Activated CD8-positive, alpha-beta T cell treated with anti-CD3 and anti-CD28 coated beads for 36 hours (primary cell): ENCODE data around the gene C19orf12. TPM values are rescaled to one million over a fixed set of nuclear protein-coding genes. Genes with fewer than 3 reads are reported as not detected.

ENCODE experiments used
- ATAC-seq: fragments of 200-7000 bp; cut with Tn5 transposase; one replicate; pipeline ENCODE4 v1.10.0; 2021; ENCODE audit warnings: mild to moderate bottlenecking, moderate library complexity
- CTCF ChIA-PET: fragments of 350-600 bp; sonication (Branson Sonifier 250); formaldehyde crosslinking; loops from one replicate; lab custom pipeline; 2021; ENCODE audit warnings: antibody characterized with exemption; lab: Charles Lee
- POLR2A ChIA-PET: fragments of 350-600 bp; sonication (Branson Sonifier 250); formaldehyde crosslinking; loops from one replicate; lab custom pipeline; 2021; ENCODE audit warnings: antibody characterized with exemption; lab: Charles Lee
- DNase-seq: peaks from one replicate; pipeline ENCODE4 v3.0.0-alpha.2; 2020
- H3K27ac Mint-ChIP-seq: one replicate; pipeline ENCODE4 v1.8.0; 2021; ENCODE audit warnings: mild to moderate bottlenecking, mixed read lengths
- H3K27me3 Mint-ChIP-seq: one replicate; pipeline ENCODE4 v1.8.0; 2021; ENCODE audit warnings: mixed read lengths
- H3K36me3 Mint-ChIP-seq: one replicate; pipeline ENCODE4 v1.8.0; 2021; ENCODE audit warnings: low read depth, mixed read lengths
- H3K4me1 Mint-ChIP-seq: one replicate; pipeline ENCODE4 v1.8.0; 2021; ENCODE audit warnings: low read depth, mixed read lengths
- H3K4me3 Mint-ChIP-seq: one replicate; pipeline ENCODE4 v1.8.0; 2021; ENCODE audit warnings: mild to moderate bottlenecking, moderate library complexity, mixed read lengths
- H3K9me3 Mint-ChIP-seq: one replicate; pipeline ENCODE4 v1.8.0; 2021; ENCODE audit warnings: mixed read lengths
- CTCF ChIP-seq: fragments of 200-600 bp; IDR thresholded peaks from one replicate; pipeline ENCODE4 v1.8.0; 2022; ENCODE audit warnings: antibody characterized with exemption, mild to moderate bottlenecking
- intact Hi-C: fragments of 100-400 bp; cut with micrococcal nuclease; formaldehyde crosslinking; loops from one replicate; pipeline ENCODE4 v1.10.0; 2022
- total RNA-seq, 2 experiments: library from RNA; stranded (reverse); gene quantifications; one replicate each; pipeline ENCODE4 v1.2.3, GENCODE V29; 2021

Gene C19orf12
- total RNA-seq, 2 experiments from 2014 or later: 33.3 to 36.6 TPM

DNA sequence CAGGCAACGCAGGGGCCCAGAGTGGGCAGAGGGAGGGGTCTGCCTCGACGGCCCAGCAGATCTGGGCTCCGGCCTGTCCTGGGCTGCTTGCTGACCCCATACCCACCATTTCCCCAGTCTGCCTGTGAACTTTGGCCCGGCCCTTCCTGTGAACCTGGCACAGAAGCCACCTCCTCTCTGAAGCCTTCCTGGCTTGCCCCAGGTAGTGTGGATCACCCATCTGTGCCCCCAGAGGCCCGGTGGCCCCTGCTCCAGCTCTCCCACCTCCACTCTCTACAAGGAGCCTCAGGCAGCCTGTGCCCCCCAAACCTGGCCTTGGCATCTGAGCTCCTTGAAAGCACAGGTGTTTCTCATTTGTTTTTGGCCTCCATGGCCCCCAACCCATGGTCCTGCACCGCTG is 34.1 kb downstream of the C19orf12 start:
- ATAC-seq (peak; percentile 13), DNase-seq (no peak)
- TF ChIP-seq CTCF: no peak
- Mint-ChIP-seq H3K27me3 (no peaks in the 10 kb centered on the region), H3K9me3 (no peaks in the 10 kb centered on the region), H3K27ac (peak overlapping the region; percentile 83), H3K36me3 (peaks cover 7% of the 10 kb centered on the region), H3K4me1 (peaks cover 67% of the 10 kb centered on the region), H3K4me3 (peak overlapping the region; percentile 52)
- intact Hi-C loops: no loop called here
- CTCF ChIA-PET: interaction anchor here (0.7 to 4.0 kb wide), 8 partner anchors 9 to 71 kb away, joined by 3 to 18 read pairs (median 10); no protein-coding TSS in a partner anchor
- POLR2A ChIA-PET: interaction anchor here (0.6 to 8.7 kb wide), 8 partner anchors 9 to 192 kb away, joined by 3 to 59 read pairs (median 4); partner anchors contain the start of genes PLEKHF1 and POP4

DNA sequence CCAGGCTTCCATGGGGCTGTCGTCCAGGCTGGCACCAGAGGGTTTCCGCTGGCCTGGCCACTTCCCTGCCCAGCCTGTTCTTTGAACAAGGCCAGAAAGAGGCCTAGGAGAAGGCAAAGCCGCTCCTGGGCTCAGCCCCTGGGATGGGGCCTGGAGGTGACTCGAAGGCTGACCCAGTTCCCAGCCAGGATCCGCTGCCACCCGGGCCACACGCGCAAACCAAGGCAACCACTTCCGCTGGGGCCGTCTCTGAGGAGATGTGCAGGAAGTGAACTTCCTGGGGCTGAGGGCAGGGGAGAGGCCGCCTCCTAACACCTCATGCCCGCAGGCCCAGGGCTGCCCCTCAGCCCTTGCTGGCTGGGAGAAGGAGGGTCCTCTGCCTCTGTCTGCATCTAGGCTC is 34.6 kb downstream of the C19orf12 start:
- peak overlapping the region; percentile 52 for H3K4me3 Mint-ChIP-seq
- H3K9me3 Mint-ChIP-seq: no peaks in the 10 kb centered on the region
- ChIA-PET CTCF (interaction anchor here (0.7 to 5.2 kb wide), 12 partner anchors 9 to 70 kb away, joined by 3 to 30 read pairs (median 12); partner anchors contain the start of gene PLEKHF1), POLR2A (interaction anchor here (0.6 to 8.7 kb wide), 7 partner anchors 8 to 192 kb away, joined by 3 to 59 read pairs (median 3); partner anchors contain the start of genes PLEKHF1 and POP4)
- H3K27me3 Mint-ChIP-seq: no peaks in the 10 kb centered on the region
- intact Hi-C loops: no loop called here
- DNase-seq (peak; percentile 92), ATAC-seq (peak; percentile 90)
- peaks cover 72% of the 10 kb centered on the region for H3K4me1 Mint-ChIP-seq
- H3K36me3 Mint-ChIP-seq: peaks cover 11% of the 10 kb centered on the region
- TF ChIP-seq CTCF: no peak
- H3K27ac Mint-ChIP-seq: peak overlapping the region; percentile 83

DNA sequence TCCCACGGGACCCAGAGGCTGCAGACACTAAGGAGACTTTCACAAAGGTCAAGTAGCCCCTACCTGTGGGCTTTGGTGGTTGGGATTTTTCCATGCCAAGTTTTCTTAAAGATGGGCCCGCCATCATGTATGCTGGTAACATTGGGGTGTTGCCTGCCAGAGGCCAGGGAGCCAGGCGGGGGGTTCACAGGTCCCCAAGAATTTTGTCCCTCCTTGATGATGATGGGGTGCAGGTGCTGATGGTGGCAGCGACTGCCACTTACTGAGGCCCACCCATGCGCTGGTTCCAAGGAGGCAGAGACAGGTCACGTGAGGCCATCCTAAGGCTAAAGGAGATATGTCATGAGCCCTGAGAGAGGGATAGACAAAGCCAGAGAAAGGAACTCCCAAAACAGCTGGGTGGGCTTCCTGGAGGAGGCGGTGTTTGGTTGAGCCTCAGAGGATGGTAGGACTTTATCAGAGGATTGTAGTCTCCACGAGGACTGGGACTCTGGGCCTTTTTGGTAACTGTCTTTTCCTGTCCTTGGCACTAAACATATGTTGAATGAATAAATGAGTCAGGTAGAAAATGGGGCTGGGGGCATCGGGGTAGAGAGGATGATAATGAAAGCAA is 35.4 kb downstream of the C19orf12 start:
- DNase-seq (no peak), ATAC-seq (no peak)
- H3K36me3 Mint-ChIP-seq: peaks cover 15% of the 10 kb centered on the region
- ChIA-PET POLR2A (interaction anchor here (1.1 to 8.7 kb wide), 3 partner anchors 8 to 73 kb away, joined by 3 to 59 read pairs (median 3); partner anchors contain the start of genes PLEKHF1 and POP4), CTCF (interaction anchor here (1.4 to 5.2 kb wide), 8 partner anchors 8 to 69 kb away, joined by 3 to 30 read pairs (median 14); partner anchors contain the start of gene PLEKHF1)
- H3K4me1 Mint-ChIP-seq: peaks cover 77% of the 10 kb centered on the region
- H3K27me3 Mint-ChIP-seq: no peaks in the 10 kb centered on the region
- H3K4me3 Mint-ChIP-seq: peak overlapping the region; percentile 27
- no peaks in the 10 kb centered on the region for H3K9me3 Mint-ChIP-seq
- intact Hi-C loops: no loop called here
- TF ChIP-seq CTCF: no peak
- peak overlapping the region; percentile 83 for H3K27ac Mint-ChIP-seq

- Mint-ChIP-seq H3K4me1 (peaks cover 81% of the 10 kb centered on the region), H3K27ac (no peak overlapping the region), H3K36me3 (peaks cover 21% of the 10 kb centered on the region), H3K27me3 (no peaks in the 10 kb centered on the region), H3K9me3 (no peaks in the 10 kb centered on the region), H3K4me3 (no peak overlapping the region)
- ATAC-seq (no peak), DNase-seq (no peak)
- POLR2A ChIA-PET: interaction anchor here (0.9 to 8.7 kb wide), 6 partner anchors 12 to 73 kb away, joined by 3 to 59 read pairs (median 4); partner anchors contain the start of genes PLEKHF1 and POP4
- intact Hi-C loops: no loop called here
- CTCF ChIA-PET: interaction anchor here (0.8 to 5.2 kb wide), 10 partner anchors 12 to 79 kb away, joined by 3 to 30 read pairs (median 4); partner anchors contain the start of gene PLEKHF1
- TF ChIP-seq CTCF: no peak
Measured at GRCh38 chr19:29678484-29679106, 36.5 kb downstream of the C19orf12 start.
